Stomach (tissue), 9 donors: Measurements from ENCODE around the gene FRMPD1. TPM values are rescaled to one million over a fixed set of nuclear protein-coding genes. Genes with fewer than 3 reads are reported as not detected.

ENCODE experiments used
- DNase-seq, 2 donors: peaks; one replicate each; pipeline versions ENCODE4 v3.0.0 to v3.0.0-alpha.2; 2013 to 2019
- H3K27ac ChIP-seq, 5 donors: fragments of 200-600 bp in 4 of 5; sonication (generic) in 4 of 5; one replicate each; pipeline ENCODE4 v1.5.1; 2013 to 2019; ENCODE audit warnings: mild to moderate bottlenecking in 1 of 5, moderate library complexity in 1 of 5
- H3K27me3 ChIP-seq, 3 donors: fragments of 200-600 bp; sonication (generic); one replicate each; pipeline ENCODE4 v1.5.1; 2017 to 2019; ENCODE audit warnings: mixed run types in 1 of 3
- H3K36me3 ChIP-seq, 4 donors: fragments of 200-600 bp; sonication (generic); 1 replicate in 3 of 4; 2 replicates in 1 of 4; pipeline ENCODE4 v1.5.1; 2016 to 2019
- H3K4me1 ChIP-seq, 4 donors: fragments of 200-600 bp; sonication (generic); one replicate each; pipeline ENCODE4 v1.5.1; 2016 to 2019
- H3K4me3 ChIP-seq, 4 donors: fragments of 200-600 bp; sonication (generic) in 3 of 4; one replicate each; pipeline ENCODE4 v1.5.1; 2016 to 2019; ENCODE audit warnings: mild to moderate bottlenecking in 1 of 4
- H3K9me3 ChIP-seq, 4 donors: fragments of 200-600 bp; sonication (generic); one replicate each; pipeline ENCODE4 v1.5.1; 2016 to 2019
- CTCF ChIP-seq, 7 experiments: fragments of 450-650 bp in 4 of 7; fragments of 200-600 bp in 3 of 7; sonication (generic) in 3 of 7; IDR thresholded peaks; one replicate each; pipeline ENCODE4 v1.5.1; 2016 to 2019; ENCODE audit warnings: antibody characterized with exemption in 7 of 7, control low read depth in 2 of 7, mild to moderate bottlenecking in 1 of 7
- EP300 ChIP-seq: sonication (generic); formaldehyde crosslinking; IDR thresholded peaks from one replicate; pipeline ENCODE4 v1.6.1; 2017; ENCODE audit warnings: antibody characterized with exemption
- POLR2A ChIP-seq, 4 donors: fragments of 450-650 bp; IDR thresholded peaks; one replicate each; pipeline ENCODE4 v1.6.1; 2016; ENCODE audit warnings: antibody characterized with exemption in 4 of 4, control low read depth in 2 of 4, mild to moderate bottlenecking in 1 of 4, moderate library complexity in 1 of 4
- POLR2AphosphoS5 ChIP-seq, 3 donors: sonication (generic); formaldehyde crosslinking; IDR thresholded peaks; one replicate each; pipeline ENCODE4 v1.6.1; 2016; ENCODE audit warnings: antibody characterized with exemption in 3 of 3
- WGBS, 5 donors: extraction: QIAGEN DNeasy Blood & Tissue Kit in 3 of 5; methylation state at CpG; one replicate each; pipeline versions ENCODE4 v1.1.5 to v1.1.7; 2013 to 2018; 5-methylcytosine and 5-hydroxymethylcytosine counted together
- intact Hi-C: fragments of 100-400 bp; cut with DNase I; formaldehyde crosslinking; loops from one replicate; pipeline ENCODE4 v1.15.1; 2023; ENCODE audit warnings: low total_unique reads
- polyA plus RNA-seq, 3 donors: library from polyadenylated mRNA; stranded (reverse); fragments of 200-250 nt; gene quantifications; one replicate each; pipeline ENCODE4 v1.2.3, GENCODE V29; 2013
- total RNA-seq, 5 donors: library from RNA; depleted of rRNA; stranded (reverse); fragments of >200 nt; gene quantifications; one replicate each; pipeline versions ENCODE4 v1.1.0 to v1.2.3, GENCODE V29; 2014 to 2016
- donor health status: healthy with polysubstance abuse.
- donor health status: Bipolar disorder and iron deficiency.
- donor health status: healthy.

FRMPD1 gene
- total and polyA plus RNA-seq, 8 donors = under 0.01 to 0.18 (median 0.10) TPM; not detected in 4

- Histone ChIP-seq H3K4me3 (no peak overlapping the region), H3K27me3 (peaks cover 0 to 9% (median 0%) of the 10 kb centered on the region in 3 donors), H3K36me3 (no peaks in the 10 kb centered on the region), H3K27ac (no peak overlapping the region), H3K9me3 (no peaks in the 10 kb centered on the region), H3K4me1 (peaks cover 0 to 1% (median 0%) of the 10 kb centered on the region in 4 donors)
- TF ChIP-seq POLR2AphosphoS5 (IDR thresholded peaks at IDR 0.05) = no peak
- TF ChIP-seq EP300 = no peak
- TF ChIP-seq POLR2A (IDR thresholded peaks at IDR 0.05) = no peak
- no peak for DNase-seq
- intact Hi-C loops = no loop called here
These were observed 42.5 kb upstream of the FRMPD1 start for GRCh38 chr9:37608250-37608649.

GRCh38 chr9:37609735-37610397 is 40.9 kb upstream of the FRMPD1 start:
- Histone ChIP-seq H3K27me3 (peaks cover 0 to 9% (median 0%) of the 10 kb centered on the region in 3 donors), H3K27ac (no peak overlapping the region), H3K4me3 (no peak overlapping the region), H3K4me1 (no peaks in the 10 kb centered on the region), H3K36me3 (no peaks in the 10 kb centered on the region), H3K9me3 (no peaks in the 10 kb centered on the region)
- DNase-seq = no peak
- WGBS, 5 donors = 71 to 84% (median 82%) methylated on average over 6 of the region's 6 CpGs
- intact Hi-C loops = no loop called here
- TF ChIP-seq EP300 (no peak), CTCF (IDR thresholded peaks at IDR 0.05) (no peak), POLR2AphosphoS5 (IDR thresholded peaks at IDR 0.05) (no peak), POLR2A (IDR thresholded peaks at IDR 0.05) (no peak)

GRCh38 chr9:37611014-37611413 is 39.7 kb upstream of the FRMPD1 start:
- intact Hi-C loops = no loop called here

GRCh38 chr9:37611961-37612360 is 38.8 kb upstream of the FRMPD1 start:
- intact Hi-C loops = no loop called here
- Histone ChIP-seq H3K27ac (no peak overlapping the region), H3K4me1 (no peaks in the 10 kb centered on the region), H3K27me3 (peaks cover 0 to 3% (median 0%) of the 10 kb centered on the region in 3 donors), H3K4me3 (no peak overlapping the region), H3K9me3 (no peaks in the 10 kb centered on the region), H3K36me3 (no peaks in the 10 kb centered on the region)
- WGBS, 5 donors = 25 to 71% (median 41%) methylated on average over 1 of the region's 1 CpG
- TF ChIP-seq CTCF (IDR thresholded peaks at IDR 0.05) (no peak), POLR2A (IDR thresholded peaks at IDR 0.05) (no peak), POLR2AphosphoS5 (IDR thresholded peaks at IDR 0.05) (no peak), EP300 (no peak)
- no peak for DNase-seq

More at GRCh38 chr9:37611014-37611413, 39.7 kb upstream of the FRMPD1 start:
- Histone ChIP-seq H3K27ac (no peak overlapping the region), H3K27me3 (peaks cover 0 to 3% (median 0%) of the 10 kb centered on the region in 3 donors), H3K4me1 (no peaks in the 10 kb centered on the region), H3K9me3 (no peaks in the 10 kb centered on the region), H3K4me3 (no peak overlapping the region), H3K36me3 (no peaks in the 10 kb centered on the region)
- no peak for TF ChIP-seq POLR2A (IDR thresholded peaks at IDR 0.05)
- no peak for DNase-seq
- 65 to 72% (median 69%) methylated on average over 6 of the region's 6 CpGs for WGBS, 5 donors

- Histone ChIP-seq H3K27ac (no peak overlapping the region), H3K36me3 (no peaks in the 10 kb centered on the region), H3K27me3 (peaks cover 0 to 14% (median 0%) of the 10 kb centered on the region in 3 donors), H3K9me3 (no peaks in the 10 kb centered on the region), H3K4me1 (no peaks in the 10 kb centered on the region), H3K4me3 (no peak overlapping the region)
- intact Hi-C loops = no loop called here
- no peak for DNase-seq
- 83 to 88% (median 85%) methylated on average over 2 of the region's 2 CpGs for WGBS, 5 donors
- TF ChIP-seq CTCF (IDR thresholded peaks at IDR 0.05) (no peak), POLR2AphosphoS5 (IDR thresholded peaks at IDR 0.05) (no peak), EP300 (no peak), POLR2A (IDR thresholded peaks at IDR 0.05) (no peak)
These were observed 33.6 kb upstream of the FRMPD1 start for GRCh38 chr9:37617161-37617560.
